IgD-negative memory B cell (primary cell): ENCODE results near the gene CLIC1. TPM values are rescaled to one million over a fixed set of nuclear protein-coding genes. Genes with fewer than 3 reads are reported as not detected.

Experiments
- H3K27ac Mint-ChIP-seq, 3 donors: one replicate each; pipeline ENCODE4 v1.8.0; 2020 to 2022; ENCODE audit warnings: mild to moderate bottlenecking in 3 of 3, mixed read lengths in 3 of 3, moderate library complexity in 1 of 3
- H3K27me3 Mint-ChIP-seq: one replicate; pipeline ENCODE4 v1.8.0; 2021; ENCODE audit warnings: mixed read lengths
- H3K36me3 Mint-ChIP-seq: one replicate; pipeline ENCODE4 v1.8.0; 2020; ENCODE audit warnings: mild to moderate bottlenecking, mixed read lengths
- H3K4me1 Mint-ChIP-seq, 3 donors: one replicate each; pipeline ENCODE4 v1.8.0; 2020 to 2022; ENCODE audit warnings: mixed read lengths in 3 of 3, mild to moderate bottlenecking in 1 of 3
- H3K4me3 Mint-ChIP-seq, 4 donors: one replicate each; pipeline ENCODE4 v1.8.0; 2020 to 2022; ENCODE audit warnings: mild to moderate bottlenecking in 4 of 4, mixed read lengths in 4 of 4, moderate library complexity in 3 of 4
- H3K9me3 Mint-ChIP-seq, 3 donors: one replicate each; pipeline ENCODE4 v1.8.0; 2020 to 2021; ENCODE audit warnings: mixed read lengths in 3 of 3, mild to moderate bottlenecking in 1 of 3
- polyA plus RNA-seq: library from polyadenylated mRNA; unstranded; fragments of 300-500 nt; fragmentation: Illumina TruSeq; gene quantifications from one replicate; pipeline ENCODE4 v1.2.3, GENCODE V29; 2021

CLIC1 gene
- polyA plus RNA-seq, 1 donor from 2014 or later = 861 TPM

DNA sequence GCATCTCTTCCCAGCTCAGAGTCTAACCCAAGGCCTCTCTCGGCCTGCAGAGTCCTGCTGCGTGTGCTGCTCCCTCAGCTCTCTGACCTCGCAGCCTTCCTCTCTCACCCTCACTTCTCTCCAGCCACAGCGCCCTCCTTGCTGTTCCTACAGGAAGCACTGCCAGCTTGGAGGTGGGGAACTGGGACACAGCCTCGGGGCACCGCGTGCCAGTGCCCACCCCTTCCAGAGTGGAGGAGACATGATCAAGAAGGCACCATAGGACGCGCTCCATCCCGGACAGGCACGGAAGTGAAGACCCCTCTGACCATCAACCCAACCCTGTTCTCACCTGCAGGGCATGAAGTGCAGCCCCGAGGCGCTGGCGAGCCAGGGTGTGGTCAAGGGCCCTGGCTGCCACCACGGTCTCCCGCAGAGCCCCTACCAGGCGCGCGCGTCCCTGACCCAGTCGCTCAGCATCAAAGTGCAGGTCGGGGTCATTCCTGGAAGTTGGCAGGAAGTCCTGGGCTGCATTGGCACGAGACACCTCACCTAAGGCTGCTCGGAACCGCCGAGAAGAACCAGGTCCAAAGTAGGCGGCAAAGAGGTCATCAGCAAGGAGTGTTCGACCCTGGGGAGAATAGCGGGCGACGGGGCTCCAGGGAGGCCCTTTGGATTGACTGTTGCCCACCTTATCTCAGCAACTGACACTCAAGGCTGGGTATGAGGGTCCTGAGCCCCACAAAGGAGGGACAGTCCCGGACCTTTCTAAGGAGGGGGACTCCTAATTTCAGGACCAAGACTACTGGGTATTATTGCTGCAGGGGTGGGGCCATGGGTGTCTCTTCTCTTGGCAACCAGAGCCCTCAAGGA lies 39.5 kb upstream of the CLIC1 start:
- Mint-ChIP-seq H3K4me1 (peaks cover 0 to 15% (median 11%) of the 10 kb centered on the region in 3 donors), H3K27ac (peak overlapping the region; percentile 81 to 89 (median 84)), H3K4me3 (peak overlapping the region in 2 of 4 donors; percentile 69), H3K9me3 (no peaks in the 10 kb centered on the region), H3K36me3 (no peaks in the 10 kb centered on the region), H3K27me3 (no peaks in the 10 kb centered on the region)

- peaks cover 0 to 15% (median 11%) of the 10 kb centered on the region in 3 donors for H3K4me1 Mint-ChIP-seq
- H3K27ac Mint-ChIP-seq = no peak overlapping the region
- peak overlapping the region in 1 of 4 donors; percentile 69 for H3K4me3 Mint-ChIP-seq
- H3K27me3 Mint-ChIP-seq = no peaks in the 10 kb centered on the region
- no peaks in the 10 kb centered on the region for H3K36me3 Mint-ChIP-seq
- no peaks in the 10 kb centered on the region for H3K9me3 Mint-ChIP-seq
Observed at GRCh38 chr6:31775184-31775583, 38.9 kb upstream of the CLIC1 start.

GRCh38 chr6:31771992-31772358 lies 35.6 kb upstream of the CLIC1 start:
- Mint-ChIP-seq H3K4me1 (peaks cover 0 to 14% (median 13%) of the 10 kb centered on the region in 3 donors), H3K27me3 (no peaks in the 10 kb centered on the region), H3K27ac (peak overlapping the region in 1 of 3 donors; percentile 32), H3K4me3 (no peak overlapping the region), H3K9me3 (no peaks in the 10 kb centered on the region), H3K36me3 (no peaks in the 10 kb centered on the region)

DNA sequence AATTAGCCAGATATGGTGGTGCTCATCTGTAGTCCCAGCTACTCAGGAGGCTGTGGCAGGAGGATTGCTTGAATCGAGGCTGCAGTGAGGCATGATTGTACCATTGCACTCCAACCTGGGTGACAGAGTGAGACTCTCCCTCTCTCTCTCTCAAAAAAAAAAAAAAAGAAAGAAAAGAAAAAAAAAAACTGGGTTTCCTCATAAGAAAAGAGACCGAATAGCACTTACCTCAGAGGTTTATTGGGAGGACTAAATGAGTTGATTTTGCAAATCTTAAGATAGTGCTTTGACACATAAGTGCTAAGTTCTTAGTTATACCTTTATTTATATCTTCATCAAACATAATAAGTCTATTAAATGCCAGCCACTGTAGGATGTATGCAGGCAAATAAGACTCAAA lies 34.5 kb upstream of the CLIC1 start:
- Mint-ChIP-seq H3K36me3 (no peaks in the 10 kb centered on the region), H3K27ac (peak overlapping the region in 1 of 3 donors; percentile 88), H3K4me1 (peaks cover 0 to 10% (median 7%) of the 10 kb centered on the region in 3 donors), H3K9me3 (no peaks in the 10 kb centered on the region), H3K4me3 (no peak overlapping the region), H3K27me3 (no peaks in the 10 kb centered on the region)

GRCh38 chr6:31769684-31770371 lies 33.5 kb upstream of the CLIC1 start:
- Mint-ChIP-seq H3K36me3 (no peaks in the 10 kb centered on the region), H3K27ac (no peak overlapping the region), H3K4me3 (no peak overlapping the region), H3K27me3 (no peaks in the 10 kb centered on the region), H3K4me1 (peaks cover 0 to 8% (median 5%) of the 10 kb centered on the region in 3 donors), H3K9me3 (no peaks in the 10 kb centered on the region)

GRCh38 chr6:31768363-31769257 lies 32.3 kb upstream of the CLIC1 start:
- Mint-ChIP-seq H3K36me3 (no peaks in the 10 kb centered on the region), H3K4me3 (no peak overlapping the region), H3K4me1 (peaks cover 0 to 8% (median 5%) of the 10 kb centered on the region in 3 donors), H3K9me3 (no peaks in the 10 kb centered on the region), H3K27me3 (no peaks in the 10 kb centered on the region), H3K27ac (peak overlapping the region in 1 of 3 donors; percentile 57)

GRCh38 chr6:31767096-31767645 lies 30.8 kb upstream of the CLIC1 start:
- H3K9me3 Mint-ChIP-seq = no peaks in the 10 kb centered on the region
- no peaks in the 10 kb centered on the region for H3K36me3 Mint-ChIP-seq
- H3K4me3 Mint-ChIP-seq = no peak overlapping the region
- peaks cover 0 to 6% (median 5%) of the 10 kb centered on the region in 3 donors for H3K4me1 Mint-ChIP-seq
- no peaks in the 10 kb centered on the region for H3K27me3 Mint-ChIP-seq
- no peak overlapping the region for H3K27ac Mint-ChIP-seq

DNA sequence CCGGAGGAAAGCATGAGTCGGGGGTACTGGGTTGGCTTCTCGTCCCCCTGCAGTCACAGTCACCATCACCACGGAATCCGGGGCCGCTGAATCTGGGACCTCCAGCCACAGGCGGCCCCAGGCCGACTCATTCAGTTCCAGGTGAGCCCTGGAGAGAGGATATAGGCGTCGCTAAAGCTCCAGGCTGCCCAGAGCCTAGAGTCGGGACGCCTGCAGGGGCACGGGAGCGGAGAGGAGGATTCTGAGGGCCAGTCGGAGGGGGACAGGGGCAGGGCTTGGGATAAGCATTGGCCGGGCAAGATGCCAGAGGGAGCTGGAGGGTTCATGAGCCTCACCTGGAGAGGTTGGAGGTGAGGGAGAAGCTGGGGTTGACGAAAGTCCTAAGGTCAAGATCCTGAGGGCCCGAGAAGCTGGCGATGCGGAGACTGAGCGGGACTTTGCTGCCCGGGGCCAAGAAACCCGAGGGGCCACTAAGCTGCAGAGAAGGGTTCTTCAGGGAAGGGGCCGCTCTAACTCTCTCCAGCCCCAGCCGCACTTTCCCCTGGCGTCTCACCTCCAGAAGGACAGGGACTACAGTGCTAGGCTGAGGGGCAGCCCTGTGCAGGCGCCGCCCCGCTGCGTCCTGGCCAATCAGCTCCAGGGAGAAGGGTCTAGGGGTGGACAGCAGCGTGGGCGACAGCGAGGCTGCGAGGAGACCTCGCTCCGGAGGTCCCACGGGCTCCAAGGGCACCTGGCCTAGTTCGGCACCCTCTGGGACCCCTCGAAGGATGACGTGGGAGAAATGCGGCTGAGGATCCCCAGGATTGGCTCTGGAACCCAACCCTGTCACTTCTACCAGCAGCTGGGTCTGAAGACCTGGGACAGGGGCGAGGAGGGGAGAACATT lies 29.8 kb upstream of the CLIC1 start:
- H3K27ac Mint-ChIP-seq = no peak overlapping the region
- H3K36me3 Mint-ChIP-seq = no peaks in the 10 kb centered on the region
- no peaks in the 10 kb centered on the region for H3K9me3 Mint-ChIP-seq
- peak overlapping the region in 1 of 4 donors; percentile 49 for H3K4me3 Mint-ChIP-seq
- peaks cover 0 to 5% (median 4%) of the 10 kb centered on the region in 3 donors for H3K4me1 Mint-ChIP-seq
- no peaks in the 10 kb centered on the region for H3K27me3 Mint-ChIP-seq

- no peaks in the 10 kb centered on the region for H3K9me3 Mint-ChIP-seq
- H3K4me3 Mint-ChIP-seq = no peak overlapping the region
- H3K27me3 Mint-ChIP-seq = no peaks in the 10 kb centered on the region
- no peaks in the 10 kb centered on the region for H3K36me3 Mint-ChIP-seq
- H3K27ac Mint-ChIP-seq = no peak overlapping the region
- peaks cover 0 to 5% (median 4%) of the 10 kb centered on the region in 3 donors for H3K4me1 Mint-ChIP-seq
Observed at GRCh38 chr6:31765559-31765909, 29.2 kb upstream of the CLIC1 start.

- Mint-ChIP-seq H3K27me3 (no peaks in the 10 kb centered on the region), H3K4me3 (no peak overlapping the region), H3K27ac (no peak overlapping the region), H3K36me3 (peaks cover 7% of the 10 kb centered on the region), H3K9me3 (no peaks in the 10 kb centered on the region), H3K4me1 (no peaks in the 10 kb centered on the region)
Observed at GRCh38 chr6:31764198-31764597, 27.9 kb upstream of the CLIC1 start.

- Mint-ChIP-seq H3K9me3 (no peaks in the 10 kb centered on the region), H3K36me3 (peaks cover 7% of the 10 kb centered on the region), H3K27me3 (no peaks in the 10 kb centered on the region), H3K4me3 (no peak overlapping the region), H3K4me1 (no peaks in the 10 kb centered on the region), H3K27ac (no peak overlapping the region)
Observed at GRCh38 chr6:31763619-31763940, 27.2 kb upstream of the CLIC1 start.

DNA sequence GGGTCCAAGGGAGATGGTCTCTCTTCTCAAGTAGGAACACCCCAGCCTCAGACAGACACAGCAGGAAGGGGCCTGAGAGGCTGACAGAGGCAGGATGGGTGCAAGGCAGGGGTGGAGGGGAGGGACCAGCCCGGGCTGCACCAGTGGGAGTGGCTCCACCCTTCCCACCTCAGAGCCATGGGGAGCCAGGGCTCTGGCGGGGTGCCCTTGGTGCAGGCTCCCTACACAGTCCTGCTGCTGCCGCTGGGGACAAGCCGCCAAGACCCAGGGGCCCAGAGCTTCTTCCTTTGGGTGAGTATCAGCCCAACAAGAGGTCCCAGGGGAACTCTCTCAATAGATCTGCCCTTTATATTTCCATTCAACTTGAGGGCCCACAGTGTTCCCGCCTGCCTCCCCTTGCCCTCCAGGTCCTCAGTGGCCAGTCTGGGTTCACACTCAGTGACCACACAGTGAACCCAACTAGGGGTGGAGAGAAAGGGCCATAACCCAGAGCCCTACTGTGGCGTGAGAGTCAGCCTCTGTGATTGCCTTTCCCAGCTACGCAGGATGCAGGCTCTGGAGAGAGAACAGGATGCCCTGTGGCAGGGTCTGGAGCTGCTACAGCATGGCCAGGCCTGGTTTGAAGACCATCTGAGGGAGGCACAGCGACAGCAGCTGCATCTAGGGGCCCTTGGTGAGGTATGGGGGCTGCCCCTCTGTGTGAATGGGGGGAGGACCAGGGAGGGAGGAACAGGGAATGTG lies 26.7 kb upstream of the CLIC1 start:
- Mint-ChIP-seq H3K4me1 (no peaks in the 10 kb centered on the region), H3K4me3 (no peak overlapping the region), H3K27me3 (no peaks in the 10 kb centered on the region), H3K9me3 (no peaks in the 10 kb centered on the region), H3K27ac (no peak overlapping the region), H3K36me3 (peaks cover 9% of the 10 kb centered on the region)

GRCh38 chr6:31762356-31762755 lies 26.0 kb upstream of the CLIC1 start, which contains the start of gene SAPCD1:
TSS of gene SAPCD1 (plus strand) at chr6:31762656. CDS start at chr6:31763055, 399 bp downstream.
- Mint-ChIP-seq H3K4me1 (peaks cover 0 to 1% (median 0%) of the 10 kb centered on the region in 3 donors), H3K4me3 (no peak within 1 kb of the TSS), H3K27me3 (no peaks in the 10 kb centered on the region), H3K9me3 (no peaks in the 10 kb centered on the region), H3K36me3 (peaks cover 13% of the 10 kb centered on the region), H3K27ac (peak within 1 kb of the TSS in 2 of 3 donors; percentile 35 to 46)
